HG03575 (cell line): Measurements from ENCODE around the gene ITGA1.
"Not testable (repeated sequence)": the region's sequence is repeated elsewhere in the genome, so short reads cannot be mapped to it uniquely, and the experiment has no call there.

Experiments used
- ATAC-seq: cut with Tn5 transposase; IDR thresholded peaks from one replicate; pipeline ENCODE4 v1.9.1; 2021; ENCODE audit not compliant: unreplicated experiment, insufficient number of reproducible peaks, low FRiP score; ENCODE audit errors: extremely low read depth

Gene ITGA1

GRCh38 chr5:52920929-52921328, 133.2 kb downstream of the ITGA1 start:
- ATAC-seq, result no peak

- ATAC-seq, result no peak
These were observed 134.7 kb downstream of the ITGA1 start for GRCh38 chr5:52922384-52922783.

- no peak for ATAC-seq
These were observed 136.7 kb downstream of the ITGA1 start for GRCh38 chr5:52924456-52924855.

- no peak for ATAC-seq
These were observed 137.3 kb downstream of the ITGA1 start for GRCh38 chr5:52925001-52925400.

- ATAC-seq, result no peak
These were observed 141.0 kb downstream of the ITGA1 start for GRCh38 chr5:52928689-52929088.

GRCh38 chr5:52938226-52938625, 150.5 kb downstream of the ITGA1 start:
- no peak for ATAC-seq

- ATAC-seq, result no peak
These were observed 155.6 kb downstream of the ITGA1 start for GRCh38 chr5:52943285-52943684.

GRCh38 chr5:52943808-52944207, 156.1 kb downstream of the ITGA1 start:
- no peak for ATAC-seq

GRCh38 chr5:52945040-52945439, 157.3 kb downstream of the ITGA1 start:
- no peak for ATAC-seq

- no peak for ATAC-seq
These were observed 159.5 kb downstream of the ITGA1 start for GRCh38 chr5:52947208-52947607.

GRCh38 chr5:52947851-52948250, 160.1 kb downstream of the ITGA1 start:
- ATAC-seq, result no peak

- peak; percentile 99 for ATAC-seq
These were observed 160.8 kb downstream of the ITGA1 start for GRCh38 chr5:52948418-52949076.

- no peak for ATAC-seq
These were observed 163.0 kb downstream of the ITGA1 start for GRCh38 chr5:52950686-52951085.

GRCh38 chr5:52952483-52952882, 164.8 kb downstream of the ITGA1 start:
- ATAC-seq, result no peak

GRCh38 chr5:52956014-52956413, 168.3 kb downstream of the ITGA1 start:
- ATAC-seq, result no peak

GRCh38 chr5:52956915-52957747, 169.4 kb downstream of the ITGA1 start:
- no peak for ATAC-seq

GRCh38 chr5:52961274-52961681, 173.6 kb downstream of the ITGA1 start:
- no peak for ATAC-seq

GRCh38 chr5:52963636-52964035, 175.9 kb downstream of the ITGA1 start:
- no peak for ATAC-seq

- no peak for ATAC-seq
These were observed 176.4 kb downstream of the ITGA1 start for GRCh38 chr5:52964138-52964537.

- not testable (repeated sequence) for ATAC-seq
These were observed 188.4 kb downstream of the ITGA1 start for GRCh38 chr5:52976157-52976556.
